ENCODE measurements around the gene SPI1.

GRCh38 chr11:47409440-47410369, 31.4 kb upstream of the SPI1 start:
- no peak for TF ChIP-seq CTCF (IDR thresholded peaks at IDR 0.05)
- TF ChIP-seq POLR2A (IDR thresholded peaks at IDR 0.05) = no peak
